Kidney epithelial cell (primary cell): ENCODE data around the gene EMB. TPM values are rescaled to one million over a fixed set of nuclear protein-coding genes. Genes with fewer than 3 reads are reported as not detected.

Source experiments
- DNase-seq: peaks from one replicate; pipeline ENCODE4 v3.0.0-alpha.2; 2010; ENCODE audit warnings: low read depth
- H3K27me3 ChIP-seq: 2 replicates; pipeline ENCODE4 v1.6.0; 2011; ENCODE audit warnings: low read length; ENCODE audit not compliant: control insufficient read depth, insufficient read depth
- H3K36me3 ChIP-seq: 2 replicates; pipeline ENCODE4 v1.5.1; 2011; ENCODE audit warnings: low read length; ENCODE audit not compliant: control insufficient read depth, insufficient read depth
- H3K4me3 ChIP-seq: 2 replicates; pipeline ENCODE4 v1.5.1; 2011; ENCODE audit warnings: low read depth, mild to moderate bottlenecking, control low read depth, low read length
- CTCF ChIP-seq: IDR thresholded peaks from 2 replicates; pipeline ENCODE4 v1.5.1; 2011; ENCODE audit warnings: mild to moderate bottlenecking, moderate library complexity, low read length, control low read depth, inconsistent platforms; ENCODE audit not compliant: insufficient read depth, poor library complexity, severe bottlenecking
- total RNA-seq: library from RNA; depleted of rRNA; stranded (reverse); fragments of >200 nt; gene quantifications from 2 replicates; pipeline ENCODE4 v1.2.3, GENCODE V29; 2015

EMB gene
- total RNA-seq, 1 donor from 2014 or later, result 8.4 TPM

DNA sequence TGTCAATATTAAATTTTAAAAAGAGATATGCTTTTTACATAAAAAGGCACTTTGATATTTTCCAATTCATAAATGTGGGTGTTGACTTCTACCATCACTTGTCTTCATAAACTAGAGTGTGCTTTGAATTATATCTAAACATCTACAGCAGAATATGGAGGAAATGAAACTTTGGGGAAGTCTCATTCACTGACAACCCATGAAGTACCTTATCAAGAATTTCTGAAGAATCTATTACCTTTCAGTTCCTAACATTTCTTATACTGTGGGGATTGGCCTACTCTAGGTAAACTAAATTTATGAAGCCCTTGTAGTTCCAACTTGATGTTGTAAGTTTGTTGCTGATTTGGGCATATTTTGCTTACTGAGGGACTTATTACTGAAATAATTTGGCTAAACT is 81.9 kb downstream of the EMB start:
- DNase-seq, result no peak
- no peaks in the 10 kb centered on the region for H3K36me3 ChIP-seq
- H3K4me3 ChIP-seq, result no peak overlapping the region
- no peak for TF ChIP-seq CTCF
- H3K27me3 ChIP-seq, result no peaks in the 10 kb centered on the region

DNA sequence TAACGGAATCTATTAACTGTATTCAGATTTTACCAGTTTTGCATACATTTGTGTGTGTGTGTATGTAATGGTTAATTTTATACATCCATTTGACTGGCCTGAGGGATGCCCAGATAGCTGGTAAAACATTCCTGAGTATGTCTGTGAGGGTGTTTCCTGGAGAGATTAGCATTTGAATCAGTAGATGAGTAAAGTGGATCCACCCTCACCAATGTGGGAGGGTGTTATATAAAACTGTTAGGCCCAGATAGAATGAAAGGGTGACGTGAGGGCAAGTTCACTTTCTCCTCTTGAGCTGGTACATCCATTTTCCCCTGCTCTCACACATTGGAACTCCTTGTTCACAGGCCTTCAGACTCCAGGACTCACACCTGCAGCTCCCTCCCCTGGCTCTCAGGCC is 88.7 kb downstream of the EMB start:
- H3K4me3 ChIP-seq, result no peak overlapping the region
- no peaks in the 10 kb centered on the region for H3K27me3 ChIP-seq
- no peak for TF ChIP-seq CTCF
- no peak for DNase-seq
- no peaks in the 10 kb centered on the region for H3K36me3 ChIP-seq

Other genes starting within 250 kb of the EMB start
- gene PARP8, start 225.3 kb upstream of the EMB start, total RNA-seq, result 29.7 and 33.7 TPM in 2 replicates